ENCODE data around the gene PDZD2.

GRCh38 chr5:31620026-31620425, 18.9 kb upstream of the PDZD2 start:
- TF ChIP-seq CTCF (IDR thresholded peaks at IDR 0.05; ENCODE audit: borderline replicate concordance, extremely low read depth, low read length, poor library complexity, severe bottlenecking) (no peak), EZH2 (IDR thresholded peaks at IDR 0.05; ENCODE audit: borderline replicate concordance, low read depth, low read length, severe bottlenecking) (no peak)
